COR-L47 (cell line): Measurements from ENCODE around the gene RACK1.
"Not testable (repeated sequence)": the region's sequence is repeated elsewhere in the genome, so short reads cannot be mapped to it uniquely, and the experiment has no call there.

ENCODE experiments used
- DNase-seq: peaks from one replicate; lab custom pipeline; 2025; lab: John Stamatoyannopoulos, UW

RACK1 gene

DNA sequence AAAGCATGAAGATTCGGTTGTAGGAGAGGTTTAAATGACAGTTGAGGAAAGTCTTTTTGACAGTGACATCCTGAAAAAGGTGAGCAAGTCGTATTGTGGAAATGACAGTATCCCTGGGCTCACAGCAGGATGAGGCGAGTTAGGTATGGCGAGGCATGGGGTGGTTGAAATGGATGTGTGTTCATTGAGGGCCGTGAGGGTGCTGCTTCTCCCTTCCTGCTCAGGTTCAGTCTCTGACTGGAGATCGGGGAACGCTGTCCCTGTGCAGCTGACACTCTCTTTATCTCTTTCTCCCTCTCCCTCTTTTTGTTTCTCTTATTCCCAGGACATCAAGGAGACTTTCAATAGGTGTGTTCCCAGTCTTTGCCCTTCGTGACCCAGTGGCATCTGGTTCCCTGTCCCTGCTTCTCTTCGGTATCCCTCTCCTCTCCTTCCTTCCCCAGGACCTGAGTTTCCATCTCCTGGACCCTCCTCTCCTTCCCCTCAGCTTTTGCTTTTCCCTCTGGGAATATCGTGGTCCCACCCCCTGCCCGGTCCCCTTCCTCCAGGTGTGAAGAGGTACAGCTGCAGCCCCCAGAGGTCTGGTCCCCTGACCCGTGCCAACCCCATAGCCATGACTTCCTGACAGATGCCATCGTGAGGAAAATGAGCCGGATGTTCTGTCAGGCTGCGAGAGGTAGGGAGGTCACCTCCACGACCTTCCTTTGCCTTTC lies 10.5 kb downstream of the RACK1 start:
- DNase-seq, result no peak

DNA sequence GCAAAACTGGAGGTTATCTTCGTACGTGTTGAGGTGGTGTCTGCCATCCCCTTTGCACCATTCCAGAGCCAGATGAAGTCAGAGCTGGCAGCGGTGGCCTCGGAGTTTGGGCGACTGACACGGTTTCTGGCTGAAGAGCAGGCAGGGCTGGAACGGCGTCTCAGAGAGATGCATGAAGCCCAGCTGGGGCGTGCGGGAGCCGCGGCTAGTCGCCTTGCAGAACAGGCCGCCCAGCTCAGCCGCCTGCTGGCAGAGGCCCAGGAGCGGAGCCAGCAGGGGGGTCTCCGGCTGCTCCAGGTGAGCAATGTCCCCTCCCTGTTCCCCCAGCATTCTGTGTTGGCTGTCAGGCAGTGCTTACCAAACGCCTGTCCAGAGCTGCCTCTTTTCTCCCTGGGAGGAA lies 11.1 kb downstream of the RACK1 start:
- DNase-seq, result no peak

DNA sequence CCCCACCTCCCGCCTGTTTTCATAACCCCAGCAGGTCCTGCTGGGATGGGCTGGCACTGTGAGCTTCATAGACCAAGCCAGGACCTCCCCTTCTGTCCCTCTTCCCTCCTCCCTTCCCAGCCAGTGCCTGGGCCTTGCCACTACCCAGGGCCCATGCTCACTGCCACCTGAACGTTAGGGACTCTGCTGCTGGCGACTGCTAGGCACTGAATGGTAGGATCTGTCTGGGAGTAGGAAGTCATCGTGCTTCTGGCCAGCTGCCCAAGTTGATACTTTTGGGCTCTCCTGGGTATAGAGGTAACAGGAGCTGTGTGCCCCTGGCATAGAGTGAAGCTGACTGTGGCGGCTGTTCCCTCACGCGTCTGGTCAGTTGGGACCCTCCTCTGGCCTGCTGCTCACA lies 12.3 kb downstream of the RACK1 start:
- no peak for DNase-seq

DNA sequence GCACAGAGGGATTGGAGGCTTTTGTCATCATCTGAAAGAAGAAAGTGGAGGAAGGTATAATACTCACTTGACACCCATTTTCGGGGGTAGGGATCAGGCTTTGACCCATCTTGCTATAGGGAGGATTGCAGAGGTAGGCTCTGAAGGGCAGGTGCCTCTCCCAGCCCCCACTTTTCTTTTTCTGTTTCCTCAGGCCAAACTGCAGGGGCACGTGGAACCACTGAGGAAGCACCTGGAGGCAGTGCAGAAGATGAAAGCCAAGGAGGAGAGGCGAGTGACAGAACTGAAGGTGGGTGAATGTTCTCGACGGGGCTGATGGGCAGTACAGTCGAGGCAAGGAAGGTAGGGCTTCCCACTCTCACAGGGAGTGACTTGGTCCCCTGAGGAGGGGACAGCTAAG lies 13.2 kb downstream of the RACK1 start:
- DNase-seq, result no peak

DNA sequence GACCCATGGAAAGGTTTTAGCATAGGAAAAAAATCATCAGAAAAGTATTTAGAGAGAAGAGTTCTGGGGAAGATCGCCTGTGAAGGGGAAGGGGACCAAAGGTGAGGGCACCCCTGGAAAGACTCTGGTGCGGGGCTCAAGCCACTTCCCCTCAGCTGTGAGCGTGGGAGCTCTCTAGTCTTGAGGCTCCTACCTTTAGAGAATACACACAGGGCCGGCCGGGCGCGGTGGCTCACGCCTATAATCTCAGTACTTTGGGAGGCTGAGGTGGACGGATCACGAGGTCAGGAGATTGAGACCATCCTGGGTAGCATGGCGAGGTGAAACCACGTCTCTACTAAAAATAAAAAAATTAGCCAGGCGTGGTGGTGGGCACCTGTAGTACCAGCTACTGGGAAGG lies 13.7 kb downstream of the RACK1 start:
- DNase-seq, result no peak

DNA sequence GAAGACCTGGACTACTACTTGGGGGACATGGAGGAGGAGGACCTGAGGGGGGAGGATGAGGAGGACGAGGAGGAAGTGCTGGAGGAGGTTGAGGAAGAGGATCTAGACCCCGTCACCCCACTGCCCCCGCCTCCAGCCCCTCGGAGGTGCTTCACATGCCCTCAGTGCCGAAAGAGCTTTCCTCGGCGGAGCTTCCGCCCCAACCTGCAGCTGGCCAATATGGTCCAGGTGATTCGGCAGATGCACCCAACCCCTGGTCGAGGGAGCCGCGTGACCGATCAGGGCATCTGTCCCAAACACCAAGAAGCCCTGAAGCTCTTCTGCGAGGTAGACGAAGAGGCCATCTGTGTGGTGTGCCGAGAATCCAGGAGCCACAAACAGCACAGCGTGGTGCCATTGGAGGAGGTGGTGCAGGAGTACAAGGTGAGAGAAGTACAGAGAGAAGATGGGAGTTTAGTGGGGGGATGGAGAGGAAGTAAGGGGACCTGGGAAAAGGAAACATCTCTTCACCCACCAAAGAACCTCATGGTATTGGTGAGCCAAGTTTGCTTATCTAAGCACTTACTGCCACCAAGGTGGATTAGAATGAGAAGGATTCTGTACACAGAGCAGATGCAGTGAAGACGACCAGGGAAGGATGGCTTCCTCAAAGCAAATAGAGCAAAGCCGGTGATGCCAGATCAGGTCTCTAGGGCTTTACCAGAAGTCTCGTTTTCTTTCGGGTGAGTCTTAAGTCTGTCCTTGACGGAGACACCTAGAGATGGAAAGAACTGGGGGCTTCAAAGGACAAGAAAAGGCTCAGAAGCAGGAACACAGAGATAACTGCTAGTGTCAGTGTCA lies 19.1 kb downstream of the RACK1 start:
- DNase-seq, result no peak

DNA sequence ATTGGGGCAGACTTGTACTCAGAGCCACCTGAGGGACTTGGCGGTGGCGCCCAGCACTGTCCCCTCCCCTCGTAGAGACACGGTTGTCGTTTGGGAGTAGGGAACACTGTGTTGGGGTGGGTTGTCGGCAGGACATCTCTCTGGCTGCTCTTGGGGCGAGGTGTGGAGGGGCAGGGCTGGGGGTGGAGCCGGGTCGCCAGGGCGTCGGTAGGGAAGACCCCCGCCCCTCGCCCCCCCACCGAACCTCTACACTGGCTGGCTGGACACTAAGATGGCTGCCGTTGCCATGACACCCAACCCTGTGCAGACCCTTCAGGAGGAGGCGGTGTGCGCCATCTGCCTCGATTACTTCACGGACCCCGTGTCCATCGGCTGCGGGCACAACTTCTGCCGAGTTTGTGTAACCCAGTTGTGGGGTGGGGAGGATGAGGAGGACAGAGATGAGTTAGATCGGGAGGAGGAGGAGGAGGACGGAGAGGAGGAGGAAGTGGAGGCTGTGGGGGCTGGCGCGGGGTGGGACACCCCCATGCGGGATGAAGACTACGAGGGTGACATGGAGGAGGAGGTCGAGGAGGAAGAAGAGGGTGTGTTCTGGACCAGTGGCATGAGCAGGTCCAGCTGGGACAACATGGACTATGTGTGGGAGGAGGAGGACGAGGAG lies 19.8 kb downstream of the RACK1 start:
- DNase-seq, result no peak

DNA sequence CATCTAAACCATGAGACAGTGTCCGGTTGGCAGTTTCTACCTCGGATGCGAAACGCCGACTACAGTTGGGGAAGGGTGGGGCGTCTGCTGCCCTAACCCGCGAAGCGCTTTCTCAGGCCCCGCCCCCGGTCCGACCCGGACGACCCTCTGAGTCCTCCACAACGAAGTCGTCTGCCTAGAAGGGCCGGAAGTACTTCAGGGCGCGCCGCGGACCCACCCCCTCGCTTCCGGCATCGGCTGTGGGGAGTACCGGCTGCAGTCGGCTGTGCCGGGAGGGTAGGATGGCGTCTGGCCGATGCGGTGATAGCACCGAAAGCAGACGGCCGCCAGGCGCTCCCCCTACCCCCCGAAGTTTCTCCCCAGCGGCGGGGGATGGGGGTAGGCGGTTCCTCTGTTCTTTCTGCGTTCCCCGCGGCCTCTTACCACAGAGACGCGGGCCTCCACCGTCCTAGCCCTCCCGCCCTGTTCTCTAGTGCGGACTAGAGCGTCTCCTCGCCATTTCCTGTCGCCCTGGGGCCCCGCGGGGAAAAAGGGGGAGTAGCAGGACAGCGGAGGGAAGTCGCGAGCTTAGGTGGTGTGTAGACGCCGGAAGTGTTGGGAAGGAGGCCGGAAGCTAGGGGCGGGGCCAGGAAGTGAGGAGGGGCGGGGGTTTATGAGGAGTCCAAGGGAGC lies 20.5 kb downstream of the RACK1 start, which contains the start of gene TRIM41:
Gene TRIM41 (plus strand): TSS at position 224 of the 671 bp plus-strand sequence. CDS start 719 bp downstream, outside the sequence.
- no peak for DNase-seq

DNA sequence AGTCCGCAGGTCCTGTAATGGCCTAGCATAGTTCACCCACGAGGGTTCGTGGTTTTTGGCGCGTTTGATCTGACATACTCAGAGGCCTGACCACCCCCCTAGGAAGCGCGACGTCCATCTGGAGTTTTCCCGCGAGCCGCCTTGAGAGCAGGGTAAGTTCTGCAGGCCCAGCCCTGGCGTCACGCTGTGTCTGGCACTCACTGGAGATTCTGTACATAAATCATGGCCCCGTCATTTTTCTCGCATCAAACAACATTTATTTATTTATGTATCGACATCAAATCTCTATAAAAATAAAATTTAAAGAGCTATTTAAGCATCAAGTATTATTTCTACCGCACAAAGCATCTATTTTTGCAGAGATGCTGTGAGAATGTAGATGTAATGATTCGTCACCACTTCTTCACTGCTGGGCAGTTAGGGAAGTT lies 21.1 kb downstream of the RACK1 start:
- DNase-seq, result no peak

DNA sequence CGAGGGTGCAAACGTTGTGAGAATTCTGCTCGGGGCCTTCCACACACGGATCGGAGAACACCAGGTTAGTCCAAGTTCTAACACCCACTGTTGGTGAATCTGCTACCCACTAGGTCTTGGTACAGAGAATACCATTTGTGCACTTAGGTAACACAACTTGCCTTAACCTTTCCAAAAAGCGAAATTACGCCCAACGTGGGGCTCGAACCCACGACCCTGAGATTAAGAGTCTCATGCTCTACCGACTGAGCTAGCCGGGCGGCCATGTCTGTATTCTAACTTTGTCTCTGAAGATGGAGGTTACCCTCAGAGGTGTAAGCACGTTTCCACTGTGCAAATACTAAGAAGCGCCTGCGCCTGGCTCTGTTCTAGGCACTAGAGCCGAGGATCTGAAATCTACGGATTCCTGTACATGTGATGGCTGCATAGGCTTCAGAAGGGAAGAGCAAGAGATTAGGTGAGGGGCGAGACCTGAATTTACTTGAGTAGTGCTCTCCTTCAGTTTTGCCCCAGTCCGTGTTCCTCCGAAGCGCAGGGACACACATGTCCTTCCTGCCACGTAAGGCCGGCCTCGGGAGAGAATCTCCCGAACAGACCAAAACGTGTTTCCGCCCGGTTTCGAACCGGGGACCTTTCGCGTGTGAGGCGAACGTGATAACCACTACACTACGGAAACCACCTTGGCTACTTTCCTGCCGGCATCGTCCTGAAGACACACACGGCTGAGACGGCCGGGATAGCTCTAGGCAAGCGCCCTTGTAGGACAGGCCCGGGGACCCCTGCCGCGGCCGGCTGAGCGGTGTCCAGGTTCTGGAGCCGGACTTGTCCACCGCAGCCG lies 21.7 kb downstream of the RACK1 start:
- no peak for DNase-seq

DNA sequence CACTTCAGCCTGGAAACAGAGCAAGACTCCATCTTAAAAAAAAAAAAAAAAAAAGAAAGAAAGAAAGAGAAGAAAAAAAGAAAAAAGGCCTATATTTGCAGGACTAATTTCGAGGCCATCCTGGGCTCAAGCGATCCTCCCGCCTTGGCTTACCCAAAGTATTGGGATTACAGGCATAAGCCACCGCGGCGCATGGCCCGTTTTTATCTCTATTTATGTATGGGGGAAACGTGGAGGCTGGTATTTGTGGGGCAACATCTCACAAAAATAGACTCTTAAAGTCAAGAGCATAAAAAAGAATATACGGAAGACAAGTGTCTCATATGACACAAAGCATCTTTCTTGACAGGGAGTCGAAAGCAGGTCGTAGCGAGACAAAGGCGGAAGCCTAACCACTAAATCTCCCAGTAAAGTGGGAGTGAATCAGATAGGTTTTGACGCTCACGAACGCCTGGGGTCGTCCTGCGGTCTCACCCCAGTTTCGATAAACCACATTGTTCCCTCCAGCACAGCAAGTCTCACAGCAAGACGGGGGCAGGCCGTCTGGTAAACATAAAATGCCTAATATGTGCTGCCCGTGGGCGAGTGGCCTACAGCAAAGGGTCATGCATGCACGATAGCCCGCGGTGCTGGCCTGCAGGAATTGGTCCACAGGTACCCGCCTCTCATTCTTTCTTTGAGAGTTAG lies 22.5 kb downstream of the RACK1 start:
- DNase-seq, result no peak

DNA sequence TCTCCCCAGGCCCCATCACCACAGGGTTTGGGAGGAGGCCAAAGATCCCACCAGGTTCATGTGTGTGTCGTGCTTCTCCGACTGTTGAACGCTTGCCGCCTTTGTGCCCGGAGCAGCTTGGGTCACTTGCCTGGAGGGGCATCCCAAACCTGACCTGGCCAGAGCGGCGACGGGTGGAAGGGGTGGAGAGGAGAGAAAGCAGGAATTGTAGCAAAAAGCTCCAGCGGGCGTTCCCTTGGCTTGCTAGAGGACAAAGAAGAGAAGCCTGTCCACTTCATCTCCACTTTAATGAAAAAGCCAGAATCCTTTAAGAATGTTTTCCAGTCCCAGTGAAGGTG lies 23.6 kb downstream of the RACK1 start:
- DNase-seq, result no peak

DNA sequence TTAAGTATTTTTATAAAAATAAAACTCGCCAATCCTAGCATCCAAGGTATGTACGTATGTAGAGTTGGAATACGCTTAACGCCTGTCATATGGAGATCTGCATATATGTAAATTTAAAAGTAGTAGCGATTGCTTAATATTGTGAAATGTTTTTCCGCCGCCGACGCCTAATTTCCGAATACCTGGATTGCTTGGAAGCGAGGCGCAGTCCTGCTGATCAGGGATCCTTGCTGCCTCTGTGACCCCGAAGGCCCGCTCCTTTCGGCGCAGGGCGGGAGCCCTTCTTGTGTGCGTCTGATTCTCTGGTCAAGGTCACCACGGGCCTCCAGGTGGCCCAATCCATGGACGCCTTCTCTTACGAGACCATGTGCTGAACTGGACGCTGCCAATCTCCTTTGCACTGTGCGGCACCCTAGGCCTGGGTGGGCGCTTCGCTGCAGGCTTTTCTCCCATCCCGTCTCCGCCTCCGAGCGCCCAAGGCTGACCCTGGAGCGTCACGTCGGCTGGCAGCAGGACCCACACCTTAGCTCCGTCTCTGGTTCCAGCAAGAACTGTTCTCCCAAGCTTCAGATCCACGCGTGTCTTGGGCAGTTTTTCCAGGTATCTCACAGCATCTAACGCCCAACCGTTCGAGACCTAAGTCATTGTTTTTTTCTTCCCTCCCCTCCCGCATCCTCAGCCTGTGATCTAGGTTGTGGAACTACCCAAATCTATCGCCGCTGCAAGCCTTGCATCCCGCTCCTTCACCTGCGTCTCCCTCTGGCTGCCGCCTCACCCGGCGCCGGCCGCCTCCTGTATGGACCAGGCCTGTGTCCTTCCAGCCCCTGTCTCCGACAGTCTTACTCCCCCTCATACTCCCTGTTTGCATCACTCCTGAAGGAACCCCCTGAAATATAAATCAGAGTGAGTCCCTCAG lies 24.2 kb downstream of the RACK1 start:
- DNase-seq, result no peak

DNA sequence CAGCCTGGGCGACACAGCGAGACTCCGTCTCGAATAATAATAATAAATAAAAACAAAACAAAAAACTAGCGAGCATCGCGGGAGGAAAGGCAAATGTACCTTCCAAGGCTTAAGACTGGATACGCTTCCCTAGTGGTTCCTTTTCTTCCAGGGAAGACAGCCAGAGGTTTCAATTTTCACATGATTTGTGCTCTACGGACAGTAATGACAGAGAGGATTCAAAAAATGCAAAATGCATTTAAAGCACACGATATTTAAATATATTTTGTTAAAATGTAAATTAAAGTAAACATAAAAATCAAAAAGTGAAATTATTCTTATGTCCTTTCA lies 24.9 kb downstream of the RACK1 start:
- DNase-seq, result no peak

DNA sequence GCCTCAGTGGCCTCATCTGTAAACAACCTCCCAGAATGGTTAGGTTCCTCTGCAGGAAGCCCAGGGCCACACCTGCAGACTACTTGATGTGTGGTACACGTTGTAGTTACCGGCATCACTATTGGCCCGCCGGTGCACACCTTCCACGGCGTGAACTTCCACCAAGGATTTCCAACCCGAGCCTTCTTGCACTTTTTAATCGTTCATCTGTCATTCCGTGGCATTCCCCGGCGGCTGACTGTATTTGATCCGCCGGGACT lies 26.0 kb downstream of the RACK1 start:
- no peak for DNase-seq

DNA sequence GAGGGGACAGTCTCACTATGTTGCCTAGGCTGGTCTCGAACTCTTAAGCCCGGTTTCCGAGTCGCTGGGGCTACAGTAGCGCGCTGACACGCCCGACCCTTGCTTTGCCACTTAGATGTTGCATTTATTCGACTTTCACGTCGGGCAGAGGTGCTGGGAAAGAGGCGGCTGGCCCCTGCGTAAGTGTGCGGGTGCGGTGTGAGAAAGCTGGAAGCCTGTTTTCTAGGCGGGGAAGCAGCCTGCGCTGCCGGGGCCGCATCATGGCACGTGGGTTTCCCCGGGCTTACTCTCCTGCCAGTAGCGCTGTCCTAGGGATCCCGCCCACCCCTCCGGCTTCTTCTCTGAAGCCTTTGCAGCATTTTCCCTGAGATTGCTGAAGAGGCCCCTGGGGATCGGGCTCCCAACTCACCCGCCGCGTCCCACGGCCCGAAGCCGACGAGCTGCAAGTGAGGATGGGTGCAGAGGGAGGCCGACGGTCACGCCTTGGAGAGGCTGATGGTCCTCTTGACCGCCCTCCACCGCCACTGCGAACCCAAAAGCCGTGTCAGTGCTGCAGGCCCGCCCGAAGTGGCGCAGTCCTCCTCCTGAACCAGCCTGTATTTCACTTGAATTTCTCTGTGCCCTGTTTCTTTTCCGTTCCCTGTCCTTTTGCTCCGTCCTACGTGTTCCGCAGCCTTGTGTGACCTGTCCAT lies 26.4 kb downstream of the RACK1 start:
- no peak for DNase-seq

DNA sequence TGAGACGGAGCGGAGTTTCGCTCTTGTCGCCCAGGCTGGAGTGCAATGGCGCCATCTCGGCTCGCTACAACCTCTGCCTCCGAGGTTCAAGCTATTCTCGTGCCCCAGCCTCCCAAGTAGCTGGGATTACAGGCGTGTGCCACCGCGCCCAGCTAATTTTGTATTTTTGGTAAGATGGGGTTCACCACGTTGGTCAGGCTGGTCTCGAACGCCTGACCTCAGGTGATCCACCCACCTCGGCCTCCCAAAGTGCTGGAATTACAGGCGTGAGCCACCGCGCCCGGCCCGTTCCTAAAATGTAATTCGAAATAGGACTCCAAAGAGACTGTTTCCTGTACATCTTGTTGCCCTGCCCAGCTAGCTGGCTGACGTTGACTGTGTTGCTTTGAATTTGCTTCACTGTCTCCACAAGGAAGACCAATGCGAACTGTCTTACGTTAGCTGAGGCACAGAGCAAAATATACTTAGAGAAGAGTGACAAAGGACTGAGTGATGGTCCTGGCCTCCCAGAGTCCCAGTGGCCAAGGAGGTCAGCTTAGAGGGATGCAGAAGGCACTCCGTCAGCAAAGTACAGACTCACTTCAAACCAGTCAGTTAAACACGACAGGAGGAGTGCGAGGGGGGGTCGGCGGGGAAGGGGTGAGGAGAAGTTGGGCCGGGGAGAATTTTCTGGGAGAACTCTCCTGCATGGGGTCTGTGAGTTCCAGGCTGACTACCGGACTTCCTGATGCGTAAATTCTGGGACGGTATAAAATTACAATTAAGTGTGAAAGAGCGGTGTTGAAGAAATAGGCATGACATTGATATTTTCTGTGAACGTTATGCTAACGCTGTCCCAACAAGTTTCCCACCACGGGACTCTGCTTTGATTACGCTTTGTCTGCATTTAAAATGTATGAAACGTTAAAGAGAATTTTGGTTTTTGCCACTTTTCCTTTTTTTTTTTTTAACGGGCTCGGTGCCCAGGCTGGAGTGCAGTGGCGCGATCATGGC lies 27.4 kb downstream of the RACK1 start:
- DNase-seq, result no peak

DNA sequence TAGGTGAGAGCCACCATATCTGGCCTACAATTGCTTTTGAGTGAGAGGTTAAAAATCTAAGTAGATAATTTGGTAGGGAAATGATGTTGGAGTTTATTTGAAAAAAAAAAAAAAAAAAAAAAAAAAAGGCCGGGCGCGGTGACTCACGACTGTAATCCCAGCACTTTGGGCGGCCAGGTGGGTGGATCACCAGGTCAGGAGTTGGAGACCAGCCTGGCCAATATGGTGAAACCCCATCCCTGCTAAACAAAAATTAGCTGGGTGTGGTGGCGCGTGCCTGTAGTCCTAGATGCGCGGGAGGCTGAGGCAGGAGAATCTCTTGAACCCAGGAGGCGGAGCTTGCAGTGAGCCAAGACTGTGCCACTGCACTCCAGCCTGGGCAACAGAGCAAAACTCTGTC lies 29.5 kb downstream of the RACK1 start:
- not testable (repeated sequence) for DNase-seq
